ENCODE data around the gene TANC1.

TANC1 gene

GRCh38 chr2:158948964-158949699 lies 19.3 kb upstream of the TANC1 start:
- Mint-ChIP-seq H3K4me3 (no peak overlapping the region), H3K27ac (no peak overlapping the region), H3K27me3 (no peaks in the 10 kb centered on the region), H3K9me3 (no peaks in the 10 kb centered on the region), H3K4me1 (peaks cover 4% of the 10 kb centered on the region), H3K36me3 (no peaks in the 10 kb centered on the region)

GRCh38 chr2:158953454-158953853 lies 15.0 kb upstream of the TANC1 start:
- Mint-ChIP-seq H3K36me3 (no peaks in the 10 kb centered on the region), H3K27me3 (no peaks in the 10 kb centered on the region), H3K9me3 (no peaks in the 10 kb centered on the region), H3K27ac (no peak overlapping the region), H3K4me3 (no peak overlapping the region), H3K4me1 (peaks cover 4% of the 10 kb centered on the region)

GRCh38 chr2:158953926-158954763 lies 14.3 kb upstream of the TANC1 start:
- no peak overlapping the region for H3K27ac Mint-ChIP-seq
- no peaks in the 10 kb centered on the region for H3K36me3 Mint-ChIP-seq
- no peak overlapping the region for H3K4me3 Mint-ChIP-seq
- H3K9me3 Mint-ChIP-seq = no peaks in the 10 kb centered on the region
- no peaks in the 10 kb centered on the region for H3K27me3 Mint-ChIP-seq
- H3K4me1 Mint-ChIP-seq = peaks cover 4% of the 10 kb centered on the region

- Mint-ChIP-seq H3K27me3 (no peaks in the 10 kb centered on the region), H3K36me3 (no peaks in the 10 kb centered on the region), H3K9me3 (no peaks in the 10 kb centered on the region), H3K4me3 (no peak overlapping the region), H3K4me1 (peaks cover 4% of the 10 kb centered on the region), H3K27ac (no peak overlapping the region)
These were observed 12.5 kb upstream of the TANC1 start for GRCh38 chr2:158955842-158956365.

- Mint-ChIP-seq H3K27me3 (peaks cover 3% of the 10 kb centered on the region), H3K9me3 (no peaks in the 10 kb centered on the region)
These were observed 10.1 kb upstream of the TANC1 start for GRCh38 chr2:158958365-158958764.

GRCh38 chr2:158960193-158960592 lies 8.2 kb upstream of the TANC1 start:
- Mint-ChIP-seq H3K4me1 (no peaks in the 10 kb centered on the region), H3K9me3 (no peaks in the 10 kb centered on the region), H3K27me3 (peaks cover 5% of the 10 kb centered on the region), H3K4me3 (no peak overlapping the region), H3K36me3 (no peaks in the 10 kb centered on the region), H3K27ac (no peak overlapping the region)

More at GRCh38 chr2:158958365-158958764, 10.1 kb upstream of the TANC1 start:
- Mint-ChIP-seq H3K27ac (no peak overlapping the region), H3K36me3 (no peaks in the 10 kb centered on the region), H3K4me3 (no peak overlapping the region), H3K4me1 (peaks cover 4% of the 10 kb centered on the region)

GRCh38 chr2:158962074-158962473 lies 6.4 kb upstream of the TANC1 start:
- Mint-ChIP-seq H3K4me1 (no peaks in the 10 kb centered on the region), H3K36me3 (no peaks in the 10 kb centered on the region), H3K27me3 (peaks cover 13% of the 10 kb centered on the region), H3K4me3 (no peak overlapping the region), H3K27ac (no peak overlapping the region), H3K9me3 (no peaks in the 10 kb centered on the region)

- no peak overlapping the region for H3K27ac Mint-ChIP-seq
- no peak overlapping the region for H3K4me3 Mint-ChIP-seq
- no peaks in the 10 kb centered on the region for H3K4me1 Mint-ChIP-seq
- no peaks in the 10 kb centered on the region for H3K36me3 Mint-ChIP-seq
- peaks cover 20% of the 10 kb centered on the region for H3K27me3 Mint-ChIP-seq
- H3K9me3 Mint-ChIP-seq = no peaks in the 10 kb centered on the region
These were observed 5.4 kb upstream of the TANC1 start for GRCh38 chr2:158963071-158963470.

GRCh38 chr2:158965107-158965506 lies 3.3 kb upstream of the TANC1 start:
- Mint-ChIP-seq H3K27me3 (peaks cover 28% of the 10 kb centered on the region), H3K9me3 (no peaks in the 10 kb centered on the region)

GRCh38 chr2:158965641-158966040 lies 2.8 kb upstream of the TANC1 start:
- H3K4me3 Mint-ChIP-seq = no peak overlapping the region
- peaks cover 33% of the 10 kb centered on the region for H3K27me3 Mint-ChIP-seq
- no peaks in the 10 kb centered on the region for H3K36me3 Mint-ChIP-seq
- no peaks in the 10 kb centered on the region for H3K9me3 Mint-ChIP-seq
- H3K4me1 Mint-ChIP-seq = peaks cover 15% of the 10 kb centered on the region
- H3K27ac Mint-ChIP-seq = no peak overlapping the region

More at GRCh38 chr2:158965107-158965506, 3.3 kb upstream of the TANC1 start:
- Mint-ChIP-seq H3K36me3 (no peaks in the 10 kb centered on the region), H3K27ac (no peak overlapping the region), H3K4me3 (no peak overlapping the region), H3K4me1 (peaks cover 10% of the 10 kb centered on the region)

- Mint-ChIP-seq H3K9me3 (no peaks in the 10 kb centered on the region), H3K4me1 (peaks cover 15% of the 10 kb centered on the region), H3K4me3 (no peak overlapping the region), H3K36me3 (no peaks in the 10 kb centered on the region), H3K27me3 (peaks cover 34% of the 10 kb centered on the region), H3K27ac (no peak overlapping the region)
These were observed 2.1 kb upstream of the TANC1 start for GRCh38 chr2:158966312-158966711.

GRCh38 chr2:158967114-158967730 lies 1.2 kb upstream of the TANC1 start:
- H3K4me3 Mint-ChIP-seq = no peak overlapping the region
- H3K4me1 Mint-ChIP-seq = peaks cover 15% of the 10 kb centered on the region
- no peak overlapping the region for H3K27ac Mint-ChIP-seq
- no peaks in the 10 kb centered on the region for H3K9me3 Mint-ChIP-seq
- no peaks in the 10 kb centered on the region for H3K36me3 Mint-ChIP-seq
- peaks cover 39% of the 10 kb centered on the region for H3K27me3 Mint-ChIP-seq

- H3K36me3 Mint-ChIP-seq = no peaks in the 10 kb centered on the region
- H3K4me1 Mint-ChIP-seq = peaks cover 15% of the 10 kb centered on the region
- peak overlapping the region; percentile 47 for H3K4me3 Mint-ChIP-seq
- H3K9me3 Mint-ChIP-seq = no peaks in the 10 kb centered on the region
- H3K27me3 Mint-ChIP-seq = peaks cover 44% of the 10 kb centered on the region
- H3K27ac Mint-ChIP-seq = no peak overlapping the region
These were observed 577 bp upstream of the TANC1 start for GRCh38 chr2:158967731-158968395.

- Mint-ChIP-seq H3K4me3 (peak overlapping the region; percentile 72), H3K4me1 (peaks cover 15% of the 10 kb centered on the region), H3K9me3 (no peaks in the 10 kb centered on the region), H3K36me3 (no peaks in the 10 kb centered on the region), H3K27me3 (peaks cover 47% of the 10 kb centered on the region), H3K27ac (no peak overlapping the region)
These were observed 798 bp downstream of the TANC1 start for GRCh38 chr2:158969162-158969714.

GRCh38 chr2:158969715-158970240 lies 1.3 kb downstream of the TANC1 start:
- Mint-ChIP-seq H3K27me3 (peaks cover 47% of the 10 kb centered on the region), H3K36me3 (no peaks in the 10 kb centered on the region), H3K27ac (no peak overlapping the region), H3K4me3 (peak overlapping the region; percentile 72), H3K9me3 (no peaks in the 10 kb centered on the region), H3K4me1 (peaks cover 15% of the 10 kb centered on the region)

All from activated naive CD4-positive, alpha-beta T cell treated with anti-CD3 and anti-CD28 coated beads, Interleukin-2, amount 50 U/mL, for 24 hours (primary cell).